Stimulated activated CD4-positive, alpha-beta T cell treated with anti-CD3 and anti-CD28 coated beads, Interleukin-4, amount 100 ng/mL, for 1 hour (primary cell): ENCODE results near the gene TBC1D8.

Experiments used
- DNase-seq: peaks from one replicate; pipeline ENCODE4 v3.0.0-alpha.2; 2020

Gene TBC1D8

GRCh38 chr2:101111262-101111838 lies 39.8 kb downstream of the TBC1D8 start:
- DNase-seq, result no peak

GRCh38 chr2:101109451-101110118 lies 41.6 kb downstream of the TBC1D8 start:
- DNase-seq, result no peak

- no peak for DNase-seq
Measured at GRCh38 chr2:101108357-101108756, 42.8 kb downstream of the TBC1D8 start.

- DNase-seq, result no peak
Measured at GRCh38 chr2:101107241-101107640, 43.9 kb downstream of the TBC1D8 start.

GRCh38 chr2:101106453-101107181 lies 44.6 kb downstream of the TBC1D8 start:
- DNase-seq, result no peak

GRCh38 chr2:101105654-101106053 lies 45.5 kb downstream of the TBC1D8 start:
- DNase-seq, result no peak

GRCh38 chr2:101097638-101098037 lies 53.5 kb downstream of the TBC1D8 start:
- no peak for DNase-seq

GRCh38 chr2:101096619-101097142 lies 54.5 kb downstream of the TBC1D8 start:
- DNase-seq, result no peak

GRCh38 chr2:101094351-101094750 lies 56.8 kb downstream of the TBC1D8 start:
- DNase-seq, result no peak

- no peak for DNase-seq
Measured at GRCh38 chr2:101089942-101090799, 61.0 kb downstream of the TBC1D8 start.

- DNase-seq, result no peak
Measured at GRCh38 chr2:101089419-101089818, 61.8 kb downstream of the TBC1D8 start.

- no peak for DNase-seq
Measured at GRCh38 chr2:101087638-101088037, 63.5 kb downstream of the TBC1D8 start.

- DNase-seq, result no peak
Measured at GRCh38 chr2:101083613-101084012, 67.6 kb downstream of the TBC1D8 start.

- DNase-seq, result no peak
Measured at GRCh38 chr2:101082998-101083397, 68.2 kb downstream of the TBC1D8 start.

- DNase-seq, result no peak
Measured at GRCh38 chr2:101081375-101081907, 69.7 kb downstream of the TBC1D8 start.

GRCh38 chr2:101080211-101081068 lies 70.7 kb downstream of the TBC1D8 start:
- no peak for DNase-seq

GRCh38 chr2:101076581-101076980 lies 74.6 kb downstream of the TBC1D8 start:
- DNase-seq, result no peak

- DNase-seq, result no peak
Measured at GRCh38 chr2:101064868-101065549, 86.2 kb downstream of the TBC1D8 start.

GRCh38 chr2:101064505-101064867 lies 86.7 kb downstream of the TBC1D8 start:
- no peak for DNase-seq

GRCh38 chr2:101064125-101064502 lies 87.1 kb downstream of the TBC1D8 start:
- no peak for DNase-seq
